Keratinocyte (primary cell): Measurements from ENCODE around the gene SRGAP3. TPM values are rescaled to one million over a fixed set of nuclear protein-coding genes. Genes with fewer than 3 reads are reported as not detected.

ENCODE experiments used
- DNase-seq: peaks from one replicate; pipeline ENCODE4 v3.0.0-alpha.2; 2011; ENCODE audit warnings: low read depth, missing footprints, low spot score
- FAIRE-seq: peaks from 2 replicates; lab custom pipeline; 2011; peaks lifted over from hg19 to GRCh38; lab: Jason Lieb, UNC
- H2AFZ ChIP-seq: 2 replicates; pipeline ENCODE4 v1.6.0; 2012; ENCODE audit warnings: low read length, control low read depth, inconsistent platforms; ENCODE audit not compliant: control insufficient read depth
- H3K27ac ChIP-seq: 2 replicates; pipeline ENCODE4 v1.5.1; 2011; ENCODE audit warnings: low read length; ENCODE audit not compliant: control insufficient read depth, insufficient read depth
- H3K27me3 ChIP-seq: 3 replicates; pipeline ENCODE4 v1.6.0; 2011; ENCODE audit warnings: low read length; ENCODE audit not compliant: control insufficient read depth, insufficient read depth; ENCODE audit errors: extremely low read depth
- H3K36me3 ChIP-seq, 2 experiments: 2 replicates in 1 of 2; 3 replicates in 1 of 2; pipeline ENCODE4 v1.5.1; 2011; ENCODE audit warnings: low read length in 2 of 2, mild to moderate bottlenecking in 1 of 2; ENCODE audit not compliant: control insufficient read depth in 2 of 2, insufficient read depth in 2 of 2; ENCODE audit errors: extremely low read depth in 1 of 2
- H3K4me1 ChIP-seq: 3 replicates; pipeline ENCODE4 v1.5.1; 2011; ENCODE audit warnings: low read length; ENCODE audit not compliant: control insufficient read depth, insufficient read depth; ENCODE audit errors: extremely low read depth
- H3K4me2 ChIP-seq: 3 replicates; pipeline ENCODE4 v1.6.0; 2011; ENCODE audit warnings: low read depth, low read length; ENCODE audit not compliant: control insufficient read depth, insufficient read depth; ENCODE audit errors: extremely low read depth
- H3K4me3 ChIP-seq, 3 experiments: fragments of 200-600 bp in 1 of 3; sonication (generic) in 1 of 3; 2 replicates in 2 of 3; 3 replicates in 1 of 3; pipeline ENCODE4 v1.5.1; 2011 to 2016; ENCODE audit warnings: low read length in 3 of 3, mild to moderate bottlenecking in 3 of 3, control low read depth in 2 of 3, inconsistent platforms in 1 of 3, low read depth in 1 of 3, mixed read lengths in 1 of 3, mixed run types in 1 of 3, moderate library complexity in 1 of 3; ENCODE audit not compliant: control insufficient read depth in 2 of 3, insufficient read depth in 2 of 3; ENCODE audit errors: extremely low read depth in 1 of 3
- H3K79me2 ChIP-seq: 2 replicates; pipeline ENCODE4 v1.6.0; 2012; ENCODE audit warnings: low read length; ENCODE audit not compliant: control insufficient read depth, insufficient read depth
- H3K9ac ChIP-seq: 3 replicates; pipeline ENCODE4 v1.6.0; 2011; ENCODE audit warnings: low read length; ENCODE audit not compliant: control insufficient read depth, insufficient read depth; ENCODE audit errors: extremely low read depth
- H3K9me1 ChIP-seq: 3 replicates; pipeline ENCODE4 v1.6.0; 2011; ENCODE audit warnings: low read length; ENCODE audit not compliant: control insufficient read depth, insufficient read depth; ENCODE audit errors: extremely low read depth
- H3K9me3 ChIP-seq: 2 replicates; pipeline ENCODE4 v1.5.1; 2012; ENCODE audit warnings: low read depth, low read length; ENCODE audit not compliant: control insufficient read depth
- H4K20me1 ChIP-seq: 3 replicates; pipeline ENCODE4 v1.6.0; 2011; ENCODE audit warnings: low read length; ENCODE audit not compliant: control insufficient read depth, insufficient read depth; ENCODE audit errors: extremely low read depth
- CTCF ChIP-seq, 3 experiments: IDR thresholded peaks in 1 of 3; conservative IDR thresholded peaks in 1 of 3; optimal IDR thresholded peaks in 1 of 3; 2 replicates in 2 of 3; 3 replicates in 1 of 3; pipeline versions ENCODE3 to v1.5.1; 2011; ENCODE audit warnings: low read length in 3 of 3, mild to moderate bottlenecking in 3 of 3, moderate library complexity in 2 of 3, control low read depth in 1 of 3, inconsistent platforms in 1 of 3; ENCODE audit not compliant: insufficient read depth in 2 of 3; ENCODE audit errors: extremely low read depth in 1 of 3
- EZH2 ChIP-seq: IDR thresholded peaks from one replicate; pipeline ENCODE4 v1.6.1; 2012; ENCODE audit warnings: inconsistent platforms, mild to moderate bottlenecking, low read length, moderate library complexity
- dilution Hi-C: fragments of 300-500 bp; cut with MboI; formaldehyde crosslinking; loops from one replicate; pipeline ENCODE4 v1.7.0; 2020; ENCODE audit warnings: low sequenced_read_pairs; ENCODE audit not compliant: extremely low pct_ligation_motif_present
- polyA plus RNA-seq, 5 experiments: library from polyadenylated mRNA; depleted of rRNA in 3 of 5; stranded (reverse) in 3 of 5; stranded (forward) in 1 of 5; unstranded in 1 of 5; fragments of >200 nt; gene quantifications; 1 replicate in 1 of 5; 2 replicates in 3 of 5; 3 replicates in 1 of 5; pipeline versions ENCODE4 v1.2.1 to v1.2.3, GENCODE V29; 2011 to 2012; ENCODE audit warnings: missing spikeins in 2 of 5, low read depth in 1 of 5, low replicate concordance in 1 of 5

The SRGAP3 gene
- polyA plus RNA-seq, 1 donor (not counting 4 experiments of a cell fraction or from before 2014, with no cell fraction given): 7.2 TPM

DNA sequence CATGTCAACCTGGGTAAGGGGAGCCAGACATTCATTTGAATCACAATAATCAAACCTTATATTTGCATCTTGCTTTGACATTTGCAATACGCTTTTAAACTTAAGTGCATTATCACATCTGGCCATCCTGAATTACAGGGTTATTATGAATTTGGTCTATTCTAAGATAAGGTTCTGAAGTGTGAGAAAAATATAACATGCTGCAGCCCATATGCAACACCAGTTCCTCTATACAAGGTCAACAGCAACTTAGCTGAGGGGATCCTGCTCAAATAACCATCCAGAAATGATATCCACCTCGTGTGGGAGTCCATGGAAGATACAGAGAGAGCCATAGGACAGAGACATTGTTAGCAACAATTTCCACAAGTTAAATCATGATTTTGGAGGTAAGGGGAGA lies 213.5 kb downstream of the SRGAP3 start:
- Histone ChIP-seq H2AFZ (no peak overlapping the region), H3K36me3 (peaks cover 0 to 3% of the 10 kb centered on the region in 2 experiments), H3K27me3 (no peaks in the 10 kb centered on the region), H4K20me1 (no peaks in the 10 kb centered on the region), H3K9me3 (no peaks in the 10 kb centered on the region), H3K9ac (no peak overlapping the region), H3K79me2 (no peaks in the 10 kb centered on the region), H3K9me1 (no peaks in the 10 kb centered on the region), H3K27ac (no peak overlapping the region), H3K4me2 (no peak overlapping the region), H3K4me3 (no peak overlapping the region), H3K4me1 (peaks cover 6% of the 10 kb centered on the region)
- no peak for DNase-seq
- TF ChIP-seq EZH2 (no peak), CTCF (optimal IDR thresholded peaks at IDR 0.05 in 1 of 3, IDR thresholded peaks at IDR 0.05 in 1 of 3, conservative IDR thresholded peaks at IDR 0.05 in 1 of 3; ENCODE audit: extremely low read depth in 1 of 3, insufficient read depth in 2 of 3, low read length in 3 of 3) (no peak)
- FAIRE-seq: no peak
- dilution Hi-C loops: no loop called here

DNA sequence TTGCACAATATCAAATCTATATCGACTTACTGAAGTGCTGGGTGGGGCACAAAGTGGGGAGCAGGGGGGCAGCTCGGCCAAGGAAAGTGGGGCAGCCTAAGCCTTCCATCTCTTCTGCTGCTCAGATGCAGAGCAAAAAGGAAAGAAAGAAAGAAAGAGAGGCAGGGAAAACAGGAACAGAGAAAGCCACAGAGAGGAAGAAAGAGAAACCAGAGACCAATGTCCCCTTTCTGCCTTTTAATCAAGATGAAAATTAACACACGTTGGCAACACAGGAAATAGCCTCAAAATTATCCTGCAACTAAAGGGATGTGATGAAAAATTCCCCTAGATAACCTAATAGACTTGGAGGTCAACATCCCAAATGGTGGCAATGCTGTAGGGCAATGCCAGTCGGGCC lies 214.0 kb downstream of the SRGAP3 start:
- Histone ChIP-seq H4K20me1 (no peaks in the 10 kb centered on the region), H3K9me1 (no peaks in the 10 kb centered on the region), H3K4me1 (peaks cover 6% of the 10 kb centered on the region), H3K27ac (no peak overlapping the region), H3K36me3 (peaks cover 0 to 3% of the 10 kb centered on the region in 2 experiments), H3K79me2 (no peaks in the 10 kb centered on the region), H3K9ac (no peak overlapping the region), H3K9me3 (no peaks in the 10 kb centered on the region), H3K27me3 (no peaks in the 10 kb centered on the region), H3K4me2 (no peak overlapping the region), H3K4me3 (no peak overlapping the region), H2AFZ (no peak overlapping the region)
- dilution Hi-C loops: no loop called here
- FAIRE-seq (no peak), DNase-seq (no peak)
- TF ChIP-seq CTCF (optimal IDR thresholded peaks at IDR 0.05 in 1 of 3, IDR thresholded peaks at IDR 0.05 in 1 of 3, conservative IDR thresholded peaks at IDR 0.05 in 1 of 3; ENCODE audit: extremely low read depth in 1 of 3, insufficient read depth in 2 of 3, low read length in 3 of 3) (no peak), EZH2 (no peak)
